ENCODE data around the gene PPP2R2C.

PPP2R2C gene

DNA sequence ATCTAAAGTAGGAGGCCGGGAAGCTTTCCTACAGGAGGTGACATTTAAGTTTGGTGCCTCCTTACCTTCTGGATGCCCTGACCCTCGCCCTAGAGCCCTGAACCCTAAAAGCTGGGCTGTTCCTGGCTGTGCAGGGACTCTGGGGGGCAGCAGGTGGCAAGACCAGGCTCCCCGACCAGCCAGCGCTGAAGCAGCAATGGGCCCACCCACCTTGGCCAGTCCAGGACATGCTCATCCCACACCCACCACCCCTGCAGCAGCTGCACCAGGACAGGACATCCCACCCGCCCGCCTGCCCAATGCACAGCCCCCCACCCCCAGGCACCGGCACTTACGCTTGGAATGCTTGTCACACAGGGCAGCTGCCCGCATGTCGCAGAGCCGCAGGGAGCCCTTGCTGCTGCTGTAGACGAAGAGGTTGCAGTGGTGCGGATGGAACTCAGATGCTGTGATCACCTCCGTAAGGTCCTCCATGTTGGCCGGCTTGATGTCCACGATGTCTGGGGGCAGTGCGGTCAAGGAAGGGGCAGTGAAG is 124.8 kb downstream of the PPP2R2C start:
- no peak for DNase-seq (ENCODE audit: low read depth in 2 of 2, low spot score in 1 of 2)

DNA sequence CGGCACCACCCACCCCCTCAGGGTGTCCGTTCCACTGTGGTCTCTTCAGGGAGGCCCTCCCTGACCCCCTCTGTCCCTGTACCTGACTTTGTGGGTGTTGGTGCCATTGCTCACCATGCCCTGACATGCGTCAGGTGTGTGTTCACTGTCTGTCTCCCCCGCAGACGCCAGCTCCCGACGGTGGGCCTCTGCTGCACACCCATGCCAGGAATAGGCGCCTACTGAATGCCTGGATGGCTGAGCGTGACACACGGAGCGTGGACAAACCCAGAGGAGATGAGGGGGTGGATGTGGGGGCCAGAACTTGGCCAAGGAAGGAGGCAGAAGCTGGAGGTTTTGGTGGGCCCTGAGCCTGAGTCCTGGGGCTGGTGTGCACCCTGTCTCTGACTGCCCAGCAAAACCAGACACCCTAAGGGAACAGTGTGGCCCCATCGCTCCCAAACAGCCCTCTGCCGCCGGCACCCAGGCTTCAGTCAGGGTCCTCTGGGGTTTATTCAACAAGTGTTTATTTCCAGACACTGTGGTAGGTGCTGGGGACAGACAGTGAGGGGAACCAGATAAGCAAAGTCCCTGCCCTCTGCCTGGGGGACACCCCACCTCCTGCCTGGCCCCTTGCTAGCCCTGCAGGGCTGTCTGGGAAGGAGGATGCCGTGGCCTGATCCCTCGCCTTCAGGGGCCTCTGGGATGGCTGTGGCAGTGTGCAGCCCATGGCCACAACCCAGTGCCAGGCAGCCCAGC is 125.9 kb downstream of the PPP2R2C start:
- no peak for DNase-seq (ENCODE audit: low read depth in 2 of 2, low spot score in 1 of 2)

DNA sequence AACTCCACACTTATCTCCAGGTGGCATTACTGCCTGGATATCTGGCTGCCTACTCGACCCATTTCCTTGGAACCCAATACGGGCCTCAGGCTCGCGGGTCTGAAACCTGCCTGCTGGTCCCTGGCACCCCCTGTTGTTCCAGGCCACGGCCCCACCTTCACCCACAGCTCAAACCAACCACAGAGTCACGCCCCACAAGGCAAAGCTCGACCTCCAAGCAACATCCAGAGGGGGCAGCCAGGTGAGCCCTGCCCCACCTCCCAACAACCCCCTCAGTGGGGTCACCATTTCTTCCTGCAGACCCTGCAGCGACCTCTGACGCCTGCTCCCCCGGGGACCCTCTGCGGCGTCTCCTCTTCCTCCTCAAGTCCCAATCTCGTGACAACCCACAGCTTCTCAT is 126.5 kb downstream of the PPP2R2C start:
- no peak for DNase-seq (ENCODE audit: low read depth in 2 of 2, low spot score in 1 of 2)

DNA sequence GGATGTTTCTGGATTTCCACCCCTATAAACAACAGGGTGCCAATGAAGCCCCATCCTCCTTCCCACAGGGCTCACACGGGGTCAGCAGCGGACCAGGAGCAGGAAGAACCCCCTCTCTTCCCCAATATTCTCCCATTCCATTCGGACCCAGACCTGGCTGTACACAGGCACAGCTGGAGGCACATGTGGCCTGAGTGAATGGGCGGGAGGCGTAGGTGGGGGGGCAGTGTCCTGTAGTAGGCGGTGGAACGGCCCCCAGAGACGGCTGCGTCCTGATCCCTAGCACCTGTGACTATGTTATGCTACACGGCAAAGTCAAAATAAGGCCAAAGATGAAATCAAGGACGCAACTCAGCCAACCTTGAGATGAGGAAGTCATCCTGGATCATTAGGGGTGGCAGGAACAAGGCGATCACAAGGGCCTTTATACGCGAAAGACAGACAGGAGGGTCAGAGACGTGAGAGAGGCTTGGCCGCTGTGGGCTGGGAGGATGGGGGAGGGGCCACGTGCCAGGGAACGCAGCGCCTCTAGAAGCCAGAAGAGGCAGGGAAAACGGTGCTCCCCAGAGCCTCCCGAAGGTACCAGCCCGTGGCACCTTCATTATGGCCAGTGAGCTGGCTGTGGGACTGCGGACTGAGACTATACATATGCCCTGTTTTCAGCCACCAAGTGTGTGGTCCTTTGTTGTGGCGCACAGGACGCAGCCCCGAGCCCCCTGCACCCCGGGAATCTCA is 127.2 kb downstream of the PPP2R2C start:
- DNase-seq (ENCODE audit: low read depth in 2 of 2, low spot score in 1 of 2) = no peak

DNA sequence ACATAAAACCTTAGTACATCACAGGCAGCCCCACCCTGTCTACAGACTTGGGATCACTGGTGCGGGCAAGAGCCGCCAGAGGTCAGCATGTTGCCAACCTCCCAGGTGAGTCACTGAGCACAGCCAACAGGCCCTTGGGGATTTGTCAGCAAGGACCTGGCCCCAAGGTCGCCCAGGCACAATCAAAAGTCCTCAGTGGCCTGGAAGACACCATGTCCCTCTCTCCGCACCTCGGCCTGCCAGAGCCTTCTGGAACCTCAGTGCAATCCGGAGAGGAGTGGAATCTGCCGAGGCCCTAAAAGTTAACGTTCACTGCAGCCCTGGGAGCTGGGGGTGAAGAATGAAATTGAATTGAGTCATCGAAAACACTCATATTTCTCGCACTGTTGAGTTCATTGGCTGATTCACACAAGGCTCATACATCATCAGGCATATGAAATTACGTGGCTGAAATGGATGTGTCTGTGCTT is 128.4 kb downstream of the PPP2R2C start:
- no peak for DNase-seq (ENCODE audit: low read depth in 2 of 2, low spot score in 1 of 2)

DNA sequence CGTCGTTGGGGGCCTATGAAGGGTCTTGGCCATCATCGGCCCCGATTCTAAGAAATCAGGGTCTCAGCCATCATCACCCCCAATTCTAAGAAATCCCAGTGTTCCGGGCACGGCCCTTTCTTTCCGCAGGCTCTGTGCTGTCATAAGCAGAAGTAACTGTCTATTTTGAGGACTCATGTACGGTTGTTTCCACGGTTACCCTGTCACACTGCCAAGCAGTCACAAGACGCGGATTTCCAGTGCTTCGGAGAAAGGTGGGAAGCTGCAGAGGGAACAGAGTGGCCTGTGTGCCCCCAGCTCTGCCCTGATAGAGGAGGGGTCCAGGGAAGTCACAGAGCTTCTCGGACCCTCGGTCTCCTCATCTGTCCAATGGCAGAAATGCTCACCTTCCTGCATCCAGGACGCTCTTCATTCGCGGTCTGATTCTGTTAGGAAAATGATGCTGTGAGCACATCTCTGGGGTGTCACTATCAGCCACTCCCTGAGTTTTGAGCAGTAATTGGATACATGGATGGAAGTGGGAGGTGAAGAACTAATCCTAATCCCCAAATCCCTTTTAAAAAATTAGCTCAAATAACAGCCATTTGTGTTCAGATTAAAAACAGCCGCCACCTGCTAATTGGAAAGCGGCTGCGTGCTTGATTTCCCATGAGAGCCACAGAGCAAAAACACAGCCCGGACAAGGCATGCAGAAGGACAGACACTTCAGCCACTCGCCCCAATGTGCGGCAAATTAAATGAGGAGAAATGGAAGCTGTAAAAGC is 129.7 kb downstream of the PPP2R2C start:
- DNase-seq (ENCODE audit: low read depth in 2 of 2, low spot score in 1 of 2) = no peak

DNA sequence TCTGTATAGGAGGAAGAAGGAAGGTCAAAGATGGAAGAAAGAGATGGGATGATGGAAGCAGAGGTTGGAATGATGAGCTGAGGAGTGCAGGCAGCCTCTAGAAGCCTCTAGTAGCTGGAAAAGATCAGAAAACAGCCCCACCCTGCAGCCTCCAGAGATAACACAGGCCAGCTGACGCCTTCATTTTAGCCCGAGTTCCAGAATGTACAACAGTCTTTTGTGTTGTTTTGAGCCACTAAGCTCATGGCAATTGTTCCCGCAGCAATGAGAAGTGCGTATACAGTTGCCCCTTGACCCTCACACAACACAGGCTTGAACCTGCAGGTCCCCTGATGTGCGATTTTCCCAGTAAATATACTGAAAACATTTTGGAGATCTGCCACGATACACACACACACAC is 130.7 kb downstream of the PPP2R2C start:
- DNase-seq (ENCODE audit: low read depth in 2 of 2, low spot score in 1 of 2) = no peak

DNA sequence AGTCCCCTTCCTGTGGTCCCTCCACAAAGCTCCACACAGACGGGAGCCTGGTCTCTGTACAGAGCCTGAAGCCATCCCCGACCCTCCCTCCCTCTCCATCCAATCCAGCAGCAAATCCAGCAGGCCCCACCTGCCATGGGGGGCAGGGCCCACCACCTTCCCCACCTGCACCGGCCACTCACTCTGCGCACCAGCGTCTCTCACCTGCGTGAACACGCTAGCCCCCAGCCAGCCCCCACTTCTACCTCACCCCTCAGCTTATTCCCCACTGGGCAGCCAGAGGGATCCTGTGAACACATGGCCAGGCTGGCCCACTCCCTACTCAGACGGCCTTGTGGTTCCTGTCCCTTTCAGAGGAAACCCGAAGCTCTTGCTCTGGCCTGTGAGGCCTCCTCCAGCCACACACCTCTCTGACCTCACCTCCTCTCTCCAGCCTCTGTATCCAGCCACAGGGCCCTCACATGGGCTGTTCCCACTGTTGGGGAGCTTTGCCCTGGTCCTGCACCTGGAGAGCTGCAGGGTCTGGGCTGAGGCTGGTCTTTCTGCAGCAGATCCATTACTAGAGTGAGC is 131.9 kb downstream of the PPP2R2C start:
- DNase-seq (ENCODE audit: low read depth in 2 of 2, low spot score in 1 of 2) = no peak

DNA sequence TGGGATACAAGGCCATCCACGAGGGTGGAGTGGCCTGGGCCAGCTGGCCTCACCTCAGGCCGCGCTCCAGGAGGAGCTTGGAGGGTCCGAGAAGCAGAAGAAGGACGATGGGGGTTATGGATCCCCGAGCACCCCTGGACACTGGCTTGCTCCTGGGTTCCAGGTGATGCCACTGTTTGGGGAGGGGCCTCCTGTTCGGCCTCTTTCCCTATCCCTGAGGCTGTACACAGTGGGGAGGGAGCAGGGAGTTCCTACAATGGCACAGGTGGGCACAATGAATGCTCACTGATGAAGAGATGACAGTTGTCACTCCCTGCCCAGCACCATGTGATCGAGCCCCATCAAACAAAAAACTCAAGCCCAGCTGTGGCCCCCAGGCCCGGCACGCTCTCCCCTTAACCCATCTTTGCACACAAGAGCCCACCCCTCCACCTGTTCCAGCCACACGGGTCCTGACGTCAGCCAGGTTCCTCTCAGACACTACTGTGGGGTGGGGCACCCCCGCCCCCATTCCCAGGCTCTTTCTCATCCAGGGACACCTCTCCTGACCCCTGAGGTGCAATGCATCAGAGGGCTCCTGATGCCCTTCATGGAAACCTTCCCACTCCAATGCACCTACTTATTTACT is 132.5 kb downstream of the PPP2R2C start:
- DNase-seq (ENCODE audit: low read depth in 2 of 2, low spot score in 1 of 2) = no peak

DNA sequence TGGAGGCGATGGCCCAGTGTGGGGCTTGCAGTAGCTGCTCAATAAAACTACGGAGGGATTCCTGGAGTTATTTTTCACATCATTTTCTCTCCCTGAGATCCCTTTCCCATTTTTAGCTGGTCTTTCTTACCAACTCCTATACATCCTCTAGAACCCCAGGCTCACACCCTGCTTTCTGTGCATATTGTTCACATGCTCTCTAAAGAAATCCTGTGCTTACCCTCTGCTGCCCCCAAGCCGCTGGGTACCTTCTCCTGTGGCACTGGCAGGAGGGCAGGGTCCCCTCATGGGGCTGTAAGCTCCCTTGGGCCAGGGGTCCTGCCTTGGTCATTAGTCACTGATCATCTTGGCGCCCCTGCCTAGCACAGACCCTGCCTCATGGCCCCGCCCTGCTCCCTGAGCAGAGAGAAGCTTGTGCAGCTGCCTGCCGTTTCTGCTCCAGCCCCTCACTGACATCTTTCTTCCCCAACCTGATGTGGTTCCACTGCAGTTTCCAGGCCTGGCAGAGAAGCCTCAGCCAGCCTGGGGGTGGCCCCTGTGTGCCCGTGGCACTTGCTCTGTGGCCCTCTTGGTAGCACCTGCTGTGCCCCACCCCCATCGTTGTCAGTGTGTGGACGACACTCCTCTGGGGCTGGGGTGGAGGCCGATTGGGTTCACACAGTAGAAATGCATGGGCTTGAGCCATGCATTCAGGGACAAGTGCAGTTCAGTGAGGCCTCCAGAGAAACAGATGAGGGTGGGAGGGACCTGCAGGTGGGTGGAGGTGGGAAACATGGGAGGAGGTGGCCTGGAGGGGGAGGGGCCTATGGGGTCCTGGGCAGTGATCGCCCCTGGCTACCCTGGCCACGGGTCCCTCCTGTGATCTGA is 133.2 kb downstream of the PPP2R2C start:
- DNase-seq (ENCODE audit: low read depth in 2 of 2, low spot score in 1 of 2) = no peak

DNA sequence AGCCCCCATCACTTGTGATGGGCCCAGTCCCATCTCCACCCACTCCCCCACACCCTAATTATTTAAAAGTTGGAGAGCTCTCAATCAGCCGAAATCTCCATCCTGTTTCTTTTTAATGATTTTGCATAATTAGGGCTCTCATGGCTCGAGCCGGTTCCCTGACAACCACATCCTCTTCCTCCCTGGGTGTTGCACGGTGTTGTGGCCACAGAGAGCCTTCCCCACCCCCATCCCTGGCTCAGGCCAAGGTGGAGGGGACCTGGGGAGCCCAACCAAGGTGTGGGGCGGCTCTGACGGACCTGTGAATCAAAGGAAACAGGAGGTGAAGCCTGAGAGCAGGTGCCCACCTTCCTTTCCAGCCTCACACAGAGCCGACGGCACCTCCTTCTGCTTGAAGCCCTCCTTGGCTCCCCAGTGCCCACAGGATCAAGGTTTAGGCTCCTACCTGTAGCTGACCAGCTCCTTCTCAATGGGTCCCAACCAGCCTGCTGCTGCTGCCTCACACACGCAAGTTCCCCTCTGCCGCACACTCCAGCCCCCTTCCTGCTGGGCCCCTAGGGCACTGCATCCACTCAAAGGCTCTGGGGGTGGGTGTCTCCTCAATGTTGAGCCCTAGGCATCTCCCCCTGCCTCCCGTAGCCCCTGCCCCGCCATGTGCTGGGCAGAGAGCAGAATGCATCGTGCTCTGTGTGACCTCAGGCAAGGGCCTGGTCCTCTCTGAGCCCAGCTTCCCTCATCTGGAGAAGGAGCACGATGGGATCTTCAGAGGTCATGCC is 134.1 kb downstream of the PPP2R2C start:
- no peak for DNase-seq (ENCODE audit: low read depth in 2 of 2, low spot score in 1 of 2)

DNA sequence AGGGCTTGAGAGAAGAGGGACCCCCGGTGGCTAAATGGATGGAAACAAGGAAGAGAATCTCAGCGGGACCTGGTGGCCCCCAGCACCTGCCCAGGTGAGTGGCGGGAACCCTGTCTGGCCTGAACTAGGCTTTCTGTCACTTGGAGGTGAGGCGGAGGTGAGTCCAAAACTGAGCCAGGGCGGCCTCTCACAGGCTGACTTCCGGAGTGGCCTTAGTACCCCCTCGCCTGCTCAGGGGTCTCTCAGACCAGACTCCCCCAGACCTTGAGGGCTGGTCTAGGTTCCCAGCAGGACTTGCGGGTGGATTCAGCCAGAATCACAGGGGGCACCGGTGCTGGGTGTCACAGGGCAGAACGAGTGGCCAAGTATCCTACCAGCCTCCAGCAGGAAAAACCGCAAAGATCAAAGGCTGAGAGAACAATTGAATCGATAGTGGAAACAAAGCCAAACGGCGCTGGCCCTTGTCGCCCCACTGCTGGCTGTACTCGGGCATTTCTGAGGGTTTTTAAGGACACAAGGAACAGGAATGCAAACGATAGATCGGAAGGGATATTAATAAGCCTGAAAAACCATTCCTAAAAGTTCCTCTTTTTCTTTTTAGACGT is 135.0 kb downstream of the PPP2R2C start:
- DNase-seq (ENCODE audit: low read depth in 2 of 2, low spot score in 1 of 2) = no peak

DNA sequence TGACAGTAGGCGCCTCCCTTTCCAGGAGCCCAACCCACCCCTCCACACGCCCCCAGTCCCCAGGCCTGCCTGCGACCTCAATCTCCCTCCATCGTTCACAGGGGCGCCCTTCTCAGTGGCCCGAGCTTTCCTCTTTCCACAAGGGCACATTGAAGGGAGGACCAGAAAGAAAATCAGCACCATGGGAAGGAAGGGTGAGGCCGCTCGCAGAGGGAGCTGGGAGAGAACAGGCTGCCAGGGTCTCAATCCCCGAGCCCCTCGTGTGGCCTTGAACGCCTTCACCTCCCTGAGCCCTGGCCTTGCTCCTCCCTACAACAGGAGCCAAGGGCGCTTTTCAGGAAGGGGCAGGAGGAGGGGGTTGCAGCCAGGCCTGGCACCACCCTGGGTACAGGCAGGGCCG is 136.2 kb downstream of the PPP2R2C start:
- DNase-seq (ENCODE audit: low read depth in 2 of 2, low spot score in 1 of 2) = no peak

DNA sequence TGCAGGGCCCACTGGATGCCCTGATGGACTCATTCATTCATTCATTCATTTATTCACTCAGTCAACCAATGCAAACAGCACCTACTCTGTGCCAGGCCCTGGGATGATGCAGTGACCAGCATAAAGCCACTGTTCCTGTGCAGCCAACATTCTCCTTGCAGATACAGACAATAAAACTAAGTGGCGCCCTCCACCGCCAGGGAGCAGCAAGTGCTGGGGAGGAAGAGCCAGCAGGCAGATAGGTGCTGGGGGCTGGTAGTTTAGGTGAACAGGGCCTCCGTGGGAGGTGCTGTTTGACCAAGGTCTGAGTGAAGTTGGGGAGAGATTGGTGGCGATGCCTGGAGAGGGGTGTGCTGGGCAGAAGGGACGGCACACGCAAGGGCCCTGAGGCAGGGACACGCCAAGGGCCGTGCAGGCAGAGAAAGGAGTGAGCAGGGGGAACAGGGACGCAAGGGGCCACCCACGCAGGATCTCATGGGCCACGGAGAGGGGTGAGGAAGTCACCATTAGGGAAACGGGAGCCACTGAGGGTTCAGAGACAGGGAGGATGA is 137.3 kb downstream of the PPP2R2C start:
- DNase-seq (ENCODE audit: low read depth in 2 of 2, low spot score in 1 of 2) = no peak

DNA sequence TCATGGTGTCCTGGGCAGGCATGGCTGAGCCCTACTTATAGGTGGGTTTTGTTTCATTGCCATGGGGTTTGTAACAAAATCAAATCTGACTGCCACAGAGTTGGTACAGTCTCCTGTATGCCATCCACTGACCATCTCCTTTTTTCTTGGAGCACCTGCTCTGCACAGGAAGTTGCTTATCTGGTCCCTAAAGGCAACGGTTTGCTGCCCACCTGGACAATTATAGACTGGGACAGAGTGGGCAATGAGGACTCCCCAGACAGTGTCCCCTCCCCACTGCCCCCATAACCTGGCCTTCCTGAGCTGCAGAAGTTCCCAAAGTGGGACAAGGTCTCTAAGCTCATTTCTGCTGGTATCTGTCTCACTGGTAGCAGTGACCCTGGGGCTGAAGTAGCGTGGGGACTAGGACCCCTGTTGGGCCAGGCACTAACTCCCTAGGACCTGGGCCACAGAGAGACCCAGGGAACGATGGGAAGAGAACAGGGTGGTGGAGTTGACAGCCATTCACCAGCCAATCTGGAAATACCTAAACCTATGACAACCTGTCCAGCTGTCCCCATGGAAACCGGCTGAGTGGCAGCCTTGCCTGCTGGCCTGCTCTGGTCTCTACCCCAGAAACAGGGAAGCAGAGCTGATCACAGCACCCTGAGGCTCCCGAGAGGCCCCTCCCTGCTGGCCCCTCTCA is 138.1 kb downstream of the PPP2R2C start:
- no peak for DNase-seq (ENCODE audit: low read depth in 2 of 2, low spot score in 1 of 2)

DNA sequence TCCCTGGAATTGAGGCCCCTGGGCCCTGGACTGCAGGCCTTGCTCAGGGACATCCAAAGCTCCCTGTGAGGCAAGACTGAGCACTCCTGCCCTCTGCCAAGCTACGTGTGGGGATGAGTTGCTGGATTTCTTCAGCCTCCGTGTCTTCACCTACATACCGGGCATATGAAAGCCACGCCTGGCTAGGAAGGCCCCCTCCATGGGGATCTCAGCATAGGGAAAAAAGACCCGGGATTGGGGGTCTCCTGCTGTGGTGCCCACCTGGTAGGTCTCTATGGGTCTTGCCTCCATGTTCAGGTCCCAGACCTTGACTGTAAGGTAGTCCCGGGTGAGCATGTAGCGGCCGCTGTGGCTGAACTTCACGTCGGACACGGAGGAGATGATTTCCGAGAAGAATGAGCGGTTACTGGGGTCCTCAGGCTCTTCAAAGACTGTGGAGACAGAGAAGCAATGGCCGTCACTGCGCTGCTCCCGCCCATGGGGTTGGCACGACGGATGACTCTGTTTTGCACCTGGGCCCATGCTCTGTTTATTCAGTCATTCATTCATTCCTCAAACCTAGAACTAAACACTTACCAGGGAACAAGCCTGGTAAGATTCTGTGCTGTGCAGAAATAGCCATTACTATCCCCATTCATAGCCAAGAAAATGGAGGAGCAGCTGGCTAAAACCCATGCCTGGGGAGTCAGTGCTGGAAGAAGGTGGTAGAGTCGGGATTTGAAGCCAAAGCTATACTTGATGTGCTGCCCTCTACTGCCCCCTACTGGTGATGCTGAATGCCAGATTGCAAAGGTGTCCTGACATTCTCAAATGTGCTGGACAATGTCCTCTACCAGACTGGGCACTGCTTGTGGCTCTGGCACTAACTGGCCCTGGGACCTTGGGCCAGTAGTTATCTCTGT is 138.9 kb downstream of the PPP2R2C start:
- no peak for DNase-seq (ENCODE audit: low read depth in 2 of 2, low spot score in 1 of 2)

DNA sequence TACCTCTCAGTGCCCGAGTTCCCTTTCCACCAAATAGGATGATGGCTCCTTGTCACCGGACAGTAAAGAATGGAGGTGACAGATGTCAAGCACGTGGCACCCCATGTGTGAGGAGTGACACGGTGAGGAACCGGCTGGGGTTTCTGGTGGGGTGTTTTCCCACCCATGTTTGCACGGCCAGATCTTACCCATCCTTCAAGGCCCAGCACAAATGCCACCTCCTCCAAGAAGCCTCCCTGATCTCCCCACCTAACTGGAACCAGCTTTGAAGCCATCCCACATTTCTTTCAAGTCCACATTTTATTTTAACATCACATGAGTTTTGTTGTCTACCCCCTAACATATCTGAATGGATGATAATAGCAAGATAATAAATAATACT is 139.8 kb downstream of the PPP2R2C start:
- DNase-seq (ENCODE audit: low read depth in 2 of 2, low spot score in 1 of 2) = no peak
